OCI-LY3 (cell line): ENCODE data around the gene MAP6D1.

Experiments
- H2AFZ ChIP-seq: fragments of 200-600, 300-600 bp; shearing (Covaris generic); 2 replicates; pipeline ENCODE4 v1.6.0; 2014; ENCODE audit warnings: antibody characterized with exemption, low read depth, low read length
- H3K27ac ChIP-seq: fragments of 200-600, 300-600 bp; sonication (generic); 2 replicates; pipeline ENCODE4 v1.5.1; 2014; ENCODE audit warnings: mild to moderate bottlenecking, low read length, moderate library complexity, mixed read lengths
- H3K27me3 ChIP-seq: fragments of 200-600, 300-600 bp; sonication (generic); 2 replicates; pipeline ENCODE4 v1.6.1; 2014; ENCODE audit warnings: low read depth, low read length, mixed read lengths
- H3K36me3 ChIP-seq: fragments of 200-600, 300-600 bp; sonication (generic); replicated peaks from 2 replicates; pipeline ENCODE3; 2014; ENCODE audit warnings: low read depth, low read length, mixed read lengths
- H3K4me1 ChIP-seq: fragments of 300-600, 200-600 bp; sonication (generic); 2 replicates; pipeline ENCODE4 v1.6.1; 2014; ENCODE audit warnings: low read length, mixed read lengths
- H3K4me2 ChIP-seq: fragments of 200-600, 300-600 bp; sonication (generic); 2 replicates; pipeline ENCODE4 v1.6.1; 2014; ENCODE audit warnings: low read length, mixed read lengths
- H3K4me3 ChIP-seq: fragments of 300-600, 200-600 bp; sonication (generic); 2 replicates; pipeline ENCODE4 v1.5.1; 2014; ENCODE audit warnings: antibody characterized with exemption, mild to moderate bottlenecking, low read length, moderate library complexity
- H3K79me2 ChIP-seq: fragments of 300-600, 200-600 bp; shearing (Covaris generic); 2 replicates; pipeline ENCODE4 v1.6.1; 2014; ENCODE audit warnings: mild to moderate bottlenecking, low read length, mixed read lengths
- H3K9ac ChIP-seq: fragments of 300-600, 200-600 bp; shearing (Covaris generic); 2 replicates; pipeline ENCODE4 v1.6.0; 2014; ENCODE audit warnings: mild to moderate bottlenecking, low read length, moderate library complexity
- H3K9me3 ChIP-seq: fragments of 200-600, 300-600 bp; shearing (Covaris generic); 2 replicates; pipeline ENCODE4 v1.6.1; 2014; ENCODE audit warnings: low read length, mixed read lengths; ENCODE audit not compliant: insufficient read depth
- H4K20me1 ChIP-seq: fragments of 200-600, 300-600 bp; sonication (generic); 2 replicates; pipeline ENCODE4 v1.6.1; 2016; ENCODE audit warnings: low read length, mixed read lengths; ENCODE audit not compliant: insufficient read depth
- EZH2phosphoT487 ChIP-seq: fragments of 200-600 bp; shearing (Covaris generic); IDR thresholded peaks from 2 replicates; pipeline ENCODE4 v1.6.1; 2018; ENCODE audit warnings: antibody characterized with exemption, mixed run types, low read depth
- TF ChIP-seq, protein P1 (sequence below): fragments of 200-600, 300-600 bp; sonication (generic); IDR thresholded peaks from 2 replicates; pipeline ENCODE4 v1.5.1; 2014; ENCODE audit warnings: antibody characterized with exemption, low read length, low read depth

MAP6D1 gene

DNA sequence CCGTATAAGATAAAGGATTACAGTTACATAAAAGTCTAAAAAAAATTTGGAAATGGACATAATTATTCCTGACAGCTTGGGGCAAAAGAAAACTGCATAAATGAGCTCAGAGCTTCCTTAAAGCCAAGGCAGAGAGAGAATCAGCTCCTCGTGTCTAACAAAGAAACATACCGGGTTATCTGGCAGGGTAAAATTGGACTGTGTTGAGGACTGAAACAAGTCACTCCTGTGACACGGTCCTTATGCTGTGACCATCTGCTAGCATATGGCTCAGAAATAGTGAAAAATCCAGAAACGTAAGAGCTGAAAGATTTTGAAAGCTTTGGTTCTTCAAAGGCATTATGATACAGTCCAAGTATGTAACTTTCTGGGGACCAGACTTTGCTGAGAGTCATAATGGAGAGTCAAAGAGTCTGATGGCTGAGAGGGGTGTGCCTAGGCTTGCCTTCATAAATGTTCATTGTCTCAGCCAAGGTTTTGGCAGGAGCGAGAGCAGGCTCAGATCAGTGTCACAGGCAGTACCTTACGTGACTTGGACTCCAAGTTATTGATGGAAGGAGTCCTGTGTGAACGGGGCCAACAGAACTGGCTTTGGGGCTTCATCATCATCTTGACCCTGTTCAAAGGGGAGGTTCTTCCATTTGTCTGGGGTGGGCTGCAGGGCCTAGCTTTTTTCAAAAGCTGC, 12.5 kb downstream of the MAP6D1 start:
- H3K27ac ChIP-seq: no peak overlapping the region
- H4K20me1 ChIP-seq: peaks cover 6% of the 10 kb centered on the region; the same call in 1 of the 2 replicates
- TF ChIP-seq EZH2phosphoT487: no peak
- TF ChIP-seq, protein P1, sequence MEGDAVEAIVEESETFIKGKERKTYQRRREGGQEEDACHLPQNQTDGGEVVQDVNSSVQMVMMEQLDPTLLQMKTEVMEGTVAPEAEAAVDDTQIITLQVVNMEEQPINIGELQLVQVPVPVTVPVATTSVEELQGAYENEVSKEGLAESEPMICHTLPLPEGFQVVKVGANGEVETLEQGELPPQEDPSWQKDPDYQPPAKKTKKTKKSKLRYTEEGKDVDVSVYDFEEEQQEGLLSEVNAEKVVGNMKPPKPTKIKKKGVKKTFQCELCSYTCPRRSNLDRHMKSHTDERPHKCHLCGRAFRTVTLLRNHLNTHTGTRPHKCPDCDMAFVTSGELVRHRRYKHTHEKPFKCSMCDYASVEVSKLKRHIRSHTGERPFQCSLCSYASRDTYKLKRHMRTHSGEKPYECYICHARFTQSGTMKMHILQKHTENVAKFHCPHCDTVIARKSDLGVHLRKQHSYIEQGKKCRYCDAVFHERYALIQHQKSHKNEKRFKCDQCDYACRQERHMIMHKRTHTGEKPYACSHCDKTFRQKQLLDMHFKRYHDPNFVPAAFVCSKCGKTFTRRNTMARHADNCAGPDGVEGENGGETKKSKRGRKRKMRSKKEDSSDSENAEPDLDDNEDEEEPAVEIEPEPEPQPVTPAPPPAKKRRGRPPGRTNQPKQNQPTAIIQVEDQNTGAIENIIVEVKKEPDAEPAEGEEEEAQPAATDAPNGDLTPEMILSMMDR: no peak
- H3K9ac ChIP-seq: no peak overlapping the region
- H2AFZ ChIP-seq: no peak overlapping the region
- H3K4me3 ChIP-seq: no peak overlapping the region
- H3K4me2 ChIP-seq: no peak overlapping the region
- H3K79me2 ChIP-seq: no peaks in the 10 kb centered on the region
- H3K4me1 ChIP-seq: peaks cover 12% of the 10 kb centered on the region
- no peaks in the 10 kb centered on the region for H3K27me3 ChIP-seq
- peaks cover 44% of the 10 kb centered on the region for H3K36me3 ChIP-seq
- no peaks in the 10 kb centered on the region for H3K9me3 ChIP-seq

DNA sequence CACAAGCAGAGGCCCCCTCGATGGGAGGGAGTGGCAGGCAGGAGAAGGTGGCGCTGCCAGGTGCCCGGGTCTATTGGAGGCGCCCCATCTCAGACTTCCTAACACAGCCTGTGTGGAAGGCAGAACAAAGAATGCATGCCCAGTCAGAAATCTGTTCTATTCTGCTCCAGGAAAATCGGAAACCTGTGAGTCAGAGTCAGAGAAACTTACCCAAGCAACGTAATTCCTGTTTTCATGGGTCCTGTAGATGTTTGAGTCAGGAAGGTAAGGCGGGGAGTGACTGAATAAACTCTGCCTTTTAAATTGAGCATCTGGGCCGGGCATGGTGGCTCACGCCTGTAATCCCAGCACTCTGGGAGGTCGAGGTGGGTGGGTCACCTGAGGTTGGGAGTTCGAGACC, 13.7 kb downstream of the MAP6D1 start:
- Histone ChIP-seq H3K9me3 (no peaks in the 10 kb centered on the region), H3K4me3 (no peak overlapping the region), H3K36me3 (peaks cover 54% of the 10 kb centered on the region), H3K79me2 (no peaks in the 10 kb centered on the region), H3K4me1 (peaks cover 12% of the 10 kb centered on the region), H2AFZ (no peak overlapping the region), H3K27ac (no peak overlapping the region), H4K20me1 (peaks cover 6% of the 10 kb centered on the region; the same call in 1 of the 2 replicates), H3K27me3 (no peaks in the 10 kb centered on the region), H3K9ac (no peak overlapping the region), H3K4me2 (no peak overlapping the region)
- TF ChIP-seq EZH2phosphoT487: no peak
- TF ChIP-seq, protein P1: no peak

DNA sequence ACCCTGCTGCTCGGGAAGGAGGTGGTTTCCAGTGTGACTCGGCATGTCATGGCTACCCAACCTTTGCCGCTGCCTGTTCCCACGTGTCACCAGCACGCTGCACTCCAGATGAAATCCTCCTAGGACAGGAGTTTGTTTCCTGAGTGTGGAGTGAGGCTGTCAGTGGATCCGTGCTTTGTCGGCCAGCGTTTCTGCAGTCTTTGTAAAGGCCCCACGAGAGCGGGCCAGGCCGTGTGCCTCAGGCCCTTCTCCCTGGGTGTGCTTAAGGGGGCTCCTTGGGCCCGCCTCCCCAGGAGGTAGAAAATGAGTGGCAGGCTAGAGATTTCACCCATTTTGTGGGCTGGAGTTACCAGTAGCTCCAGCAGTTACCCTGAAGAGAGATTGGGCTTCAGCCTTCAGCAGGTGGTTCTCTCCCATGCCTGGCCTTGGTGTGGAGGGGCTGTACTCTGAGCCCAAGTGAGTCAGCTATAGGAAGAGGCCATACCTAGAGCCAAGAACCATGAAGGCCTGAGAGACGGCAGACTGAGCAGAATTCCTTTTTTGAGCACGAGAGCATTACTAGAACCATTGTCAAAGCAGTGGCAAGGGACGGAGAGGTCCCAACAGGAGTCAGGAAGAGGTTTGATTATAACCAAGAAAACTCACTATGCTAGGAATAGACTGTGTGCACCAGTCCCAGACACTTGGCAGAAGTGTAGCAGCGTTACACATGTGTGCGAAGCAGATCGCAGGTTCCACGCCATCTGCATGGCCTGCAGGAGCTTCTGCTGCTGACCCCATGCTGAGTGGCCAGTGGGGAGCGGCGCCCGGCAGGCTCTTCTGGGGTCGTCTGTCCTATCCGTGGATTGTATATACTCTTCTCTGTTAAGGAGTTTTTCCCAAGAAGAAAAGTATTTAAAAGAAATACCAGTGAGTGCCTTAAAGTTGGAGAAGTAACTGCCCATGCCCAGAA, 14.5 kb downstream of the MAP6D1 start:
- H3K27me3 ChIP-seq: no peaks in the 10 kb centered on the region
- H3K79me2 ChIP-seq: no peaks in the 10 kb centered on the region
- peaks cover 4% of the 10 kb centered on the region; the same call in 1 of the 2 replicates for H4K20me1 ChIP-seq
- TF ChIP-seq EZH2phosphoT487: no peak
- TF ChIP-seq, protein P1: no peak
- peaks cover 9% of the 10 kb centered on the region for H3K4me1 ChIP-seq
- peaks cover 58% of the 10 kb centered on the region for H3K36me3 ChIP-seq
- no peaks in the 10 kb centered on the region for H3K9me3 ChIP-seq
- H3K4me3 ChIP-seq: no peak overlapping the region
- H3K9ac ChIP-seq: no peak overlapping the region
- no peak overlapping the region for H3K4me2 ChIP-seq
- no peak overlapping the region for H3K27ac ChIP-seq
- H2AFZ ChIP-seq: no peak overlapping the region

DNA sequence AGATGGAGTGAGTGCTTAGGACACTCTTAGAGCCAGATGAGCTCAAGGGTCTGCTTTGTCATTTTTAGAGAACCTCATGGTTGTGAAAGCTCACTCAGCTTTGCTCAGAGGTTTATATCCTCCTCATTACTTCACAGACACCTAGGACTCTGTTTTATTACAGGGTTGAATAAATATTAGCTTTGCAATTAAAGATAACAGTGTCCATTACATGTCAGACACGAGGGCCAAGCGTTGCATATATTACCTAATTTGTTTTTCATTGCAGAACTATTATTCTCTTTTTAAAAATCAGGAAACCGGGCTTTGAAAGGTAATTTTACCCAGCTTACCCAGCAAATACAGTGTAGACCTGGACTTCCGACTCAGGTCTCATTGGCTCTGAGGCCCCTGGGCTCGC, 16.1 kb downstream of the MAP6D1 start:
- TF ChIP-seq, protein P1: no peak
- no peak for TF ChIP-seq EZH2phosphoT487
- H3K9ac ChIP-seq: no peak overlapping the region
- H3K27me3 ChIP-seq: no peaks in the 10 kb centered on the region
- H2AFZ ChIP-seq: no peak overlapping the region
- H3K36me3 ChIP-seq: peaks cover 63% of the 10 kb centered on the region
- no peaks in the 10 kb centered on the region for H3K4me1 ChIP-seq
- no peaks in the 10 kb centered on the region for H3K9me3 ChIP-seq
- no peaks in the 10 kb centered on the region for H3K79me2 ChIP-seq
- H3K4me2 ChIP-seq: no peak overlapping the region
- no peak overlapping the region for H3K27ac ChIP-seq
- no peaks in the 10 kb centered on the region for H4K20me1 ChIP-seq
- H3K4me3 ChIP-seq: no peak overlapping the region
